Endothelial cell of umbilical vein (primary cell): ENCODE data around the gene LCN2. TPM values are rescaled to one million over a fixed set of nuclear protein-coding genes. Genes with fewer than 3 reads are reported as not detected.

Source experiments
- BruUV-seq: library from RNA; stranded (reverse); fragments of 400-500 nt; replicated peaks from 2 replicates; lab custom pipeline; 2021; lab: Mats Ljungman, UMichigan
- CTCF ChIA-PET: fragments of 300-600, 350-600 bp; sonication (Branson Sonifier 250); formaldehyde crosslinking; loops from one replicate; lab custom pipeline; 2021; ENCODE audit warnings: antibody characterized with exemption, inconsistent platforms; lab: Charles Lee
- POLR2A ChIA-PET: fragments of 300-600, 350-600 bp; sonication (Branson Sonifier 250); formaldehyde crosslinking; loops from one replicate; lab custom pipeline; 2021; ENCODE audit warnings: antibody characterized with exemption, inconsistent platforms; lab: Charles Lee
- DNase-seq: peaks from one replicate; pipeline ENCODE4 v3.0.0-alpha.2; 2011; ENCODE audit warnings: low read depth, low spot score
- FAIRE-seq: peaks from 2 replicates; lab custom pipeline; 2011; peaks lifted over from hg19 to GRCh38; lab: Jason Lieb, UNC
- H2AFZ ChIP-seq: 2 replicates; pipeline ENCODE4 v1.6.0; 2012; ENCODE audit warnings: low read depth, low read length, control low read depth, inconsistent platforms
- H3K27ac ChIP-seq: 2 replicates; pipeline ENCODE4 v1.5.1; 2011; ENCODE audit warnings: low read depth, mild to moderate bottlenecking, control low read depth, low read length, moderate library complexity; ENCODE audit not compliant: insufficient read depth
- H3K27me3 ChIP-seq, 2 experiments: 2 replicates each; pipeline versions ENCODE4 v1.6.0 to v1.6.1; 2011; ENCODE audit warnings: low read length in 2 of 2, mixed read lengths in 1 of 2; ENCODE audit not compliant: control insufficient read depth in 2 of 2, insufficient read depth in 2 of 2
- H3K36me3 ChIP-seq, 2 experiments: 2 replicates in 1 of 2; 3 replicates in 1 of 2; pipeline ENCODE4 v1.5.1; 2011; ENCODE audit warnings: low read length in 2 of 2, mild to moderate bottlenecking in 1 of 2, moderate library complexity in 1 of 2; ENCODE audit not compliant: control insufficient read depth in 2 of 2, insufficient read depth in 2 of 2; ENCODE audit errors: extremely low read depth in 1 of 2
- H3K4me1 ChIP-seq: 3 replicates; pipeline ENCODE4 v1.5.1; 2011; ENCODE audit warnings: mild to moderate bottlenecking, low read length; ENCODE audit not compliant: control insufficient read depth, insufficient read depth; ENCODE audit errors: extremely low read depth
- H3K4me2 ChIP-seq: 2 replicates; pipeline ENCODE4 v1.6.1; 2011; ENCODE audit warnings: low read length, control low read depth, mixed read lengths; ENCODE audit not compliant: insufficient read depth
- H3K4me3 ChIP-seq, 3 experiments: fragments of 200-600 bp in 1 of 3; sonication (generic), shearing (Covaris generic) in 1 of 3; replicated peaks in 1 of 3; 2 replicates each; pipeline ENCODE4 v1.5.1; 2011 to 2016; ENCODE audit warnings: control low read depth in 3 of 3, low read length in 3 of 3, mild to moderate bottlenecking in 2 of 3, inconsistent platforms in 1 of 3, low read depth in 1 of 3, moderate library complexity in 1 of 3; ENCODE audit not compliant: insufficient read depth in 1 of 3
- H3K79me2 ChIP-seq: 2 replicates; pipeline ENCODE4 v1.6.0; 2012; ENCODE audit warnings: low read length, inconsistent platforms; ENCODE audit not compliant: control insufficient read depth, insufficient read depth
- H3K9ac ChIP-seq: replicated peaks from 2 replicates; pipeline ENCODE3; 2011; ENCODE audit warnings: low read length, control low read depth; ENCODE audit not compliant: insufficient read depth; ENCODE audit errors: extremely low read depth
- H3K9me1 ChIP-seq: replicated peaks from 3 replicates; pipeline ENCODE4 v1.6.0; 2011; ENCODE audit warnings: mild to moderate bottlenecking, low read length; ENCODE audit not compliant: control insufficient read depth, insufficient read depth; ENCODE audit errors: extremely low read depth
- H3K9me3 ChIP-seq: replicated peaks from 2 replicates; pipeline ENCODE4 v1.5.1; 2012; ENCODE audit warnings: low read length, inconsistent platforms; ENCODE audit not compliant: control insufficient read depth, insufficient read depth
- H4K20me1 ChIP-seq: replicated peaks from 2 replicates; pipeline ENCODE3; 2011; ENCODE audit warnings: mild to moderate bottlenecking, low read length; ENCODE audit not compliant: control insufficient read depth, insufficient read depth; ENCODE audit errors: extremely low read depth
- EZH2 ChIP-seq: IDR thresholded peaks from 2 replicates; pipeline ENCODE4 v1.6.1; 2012; ENCODE audit warnings: borderline replicate concordance, low read depth, mild to moderate bottlenecking, moderate library complexity, low read length, inconsistent platforms; ENCODE audit not compliant: severe bottlenecking
- FOS ChIP-seq: IDR thresholded peaks from 2 replicates; pipeline ENCODE4 v1.6.1; 2011; ENCODE audit warnings: mild to moderate bottlenecking, low read length, moderate library complexity, borderline replicate concordance; ENCODE audit not compliant: insufficient read depth
- GATA2 ChIP-seq: IDR thresholded peaks from 2 replicates; pipeline ENCODE4 v1.7.0; 2011; ENCODE audit warnings: low read depth, mild to moderate bottlenecking, moderate library complexity, mixed read lengths, low read length; ENCODE audit not compliant: insufficient read length, insufficient read depth
- JUN ChIP-seq: IDR thresholded peaks from 2 replicates; pipeline ENCODE4 v1.6.1; 2011; ENCODE audit warnings: borderline replicate concordance, low read depth; ENCODE audit not compliant: insufficient read length, insufficient read depth
- MYC ChIP-seq: IDR thresholded peaks from one replicate; pipeline ENCODE4 v1.6.1; 2011; ENCODE audit warnings: mild to moderate bottlenecking, low read depth, low read length
- POLR2A ChIP-seq: IDR thresholded peaks from 2 replicates; pipeline ENCODE4 v1.6.1; 2012; ENCODE audit warnings: low read depth, mild to moderate bottlenecking, control low read depth, low read length
- POLR2AphosphoS5 ChIP-seq: IDR thresholded peaks from 2 replicates; pipeline ENCODE4 v1.6.1; 2012; ENCODE audit warnings: low read depth, mild to moderate bottlenecking, control low read depth, low read length, moderate library complexity; ENCODE audit not compliant: insufficient read depth
- dilution Hi-C: fragments of 300-500 bp; cut with MboI; formaldehyde crosslinking; loops from one replicate; pipeline ENCODE4 v1.15.0; 2019; ENCODE audit warnings: low sequenced_read_pairs; ENCODE audit not compliant: extremely low pct_ligation_motif_present
- intact Hi-C: fragments of 100-400 bp; cut with micrococcal nuclease; formaldehyde crosslinking; loops from one replicate; pipeline ENCODE4 v1.10.0; 2022
- polyA plus RNA-seq, 4 experiments: library from polyadenylated mRNA; depleted of rRNA in 3 of 4; stranded (reverse) in 3 of 4; unstranded in 1 of 4; fragments of >200 nt; gene quantifications; 2 replicates each; pipeline versions ENCODE4 v1.2.1 to v1.2.3, GENCODE V29; 2011 to 2012; ENCODE audit warnings: missing spikeins in 1 of 4
- total RNA-seq: library from RNA; stranded (reverse); gene quantifications from 2 replicates; pipeline ENCODE4 v1.2.3, GENCODE V29; 2021
- TF ChIP-seq, protein P1 (sequence below): IDR thresholded peaks from 2 replicates; pipeline ENCODE4 v1.6.1; 2011; ENCODE audit not compliant: insufficient read depth, insufficient read length
- TF ChIP-seq, protein P2 (sequence below), 2 donors: IDR thresholded peaks; 1 replicate in 1 of 2; 2 replicates in 1 of 2; pipeline ENCODE4 v1.5.1; 2011; ENCODE audit warnings: low read length in 2 of 2, mild to moderate bottlenecking in 2 of 2, moderate library complexity in 2 of 2, control low read depth in 1 of 2, inconsistent platforms in 1 of 2, low read depth in 1 of 2; ENCODE audit not compliant: insufficient read depth in 1 of 2; ENCODE audit errors: extremely low read depth in 1 of 2

LCN2 gene
- total and polyA plus RNA-seq, 2 donors (not counting 3 experiments of a cell fraction or from before 2014, with no cell fraction given) = not detected

DNA sequence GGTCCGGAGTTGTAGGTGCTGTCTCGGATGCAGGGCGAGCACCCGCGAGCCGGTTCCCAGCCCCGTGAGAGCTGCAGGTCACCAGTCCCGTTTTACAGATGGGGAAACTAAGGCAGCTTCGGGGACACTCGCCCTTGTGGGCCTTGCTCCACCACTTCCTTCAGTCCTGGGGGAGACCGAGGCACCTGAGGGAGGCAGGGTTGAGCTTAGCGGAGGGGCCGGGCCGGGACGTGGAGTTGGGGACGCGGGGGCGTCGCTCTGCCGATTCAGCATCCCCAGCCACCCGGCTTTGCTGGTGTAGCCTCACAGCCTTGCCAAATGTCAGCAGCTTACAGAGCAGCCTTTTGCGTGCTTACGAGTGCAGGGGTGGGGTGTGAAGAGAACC lies 11.3 kb downstream of the LCN2 start:
- dilution Hi-C loops (no loop called here), intact Hi-C loops (loop anchor here (1.0 to 2.0 kb wide), 3 partner anchors 30 to 116 kb away; partner anchors contain the start of genes CIZ1, GOLGA2 and SWI5)
- Histone ChIP-seq H3K9ac (peak overlapping the region; percentile 60), H3K4me3 (peak overlapping the region; percentile 78 to 86 (median 80)), H3K9me3 (no peaks in the 10 kb centered on the region), H3K27me3 (no peaks in the 10 kb centered on the region), H3K27ac (peak overlapping the region; percentile 35), H3K9me1 (no peaks in the 10 kb centered on the region), H4K20me1 (no peaks in the 10 kb centered on the region), H3K4me2 (peak overlapping the region; percentile 37), H3K4me1 (peaks cover 11% of the 10 kb centered on the region), H3K36me3 (peaks cover 4 to 25% of the 10 kb centered on the region in 2 experiments), H3K79me2 (no peaks in the 10 kb centered on the region), H2AFZ (peak overlapping the region; percentile 79)
- FAIRE-seq = peak; percentile 54
- DNase-seq = peak; percentile 23
- CTCF ChIA-PET = interaction anchor here (1.4 to 1.8 kb wide), 3 partner anchors 10 to 36 kb away, joined by 4 to 8 read pairs (median 7); no protein-coding TSS in a partner anchor
- BruUV-seq = no TSS peak
- no peak for TF ChIP-seq MYC
- no peak for TF ChIP-seq POLR2AphosphoS5
- no peak for TF ChIP-seq FOS
- TF ChIP-seq GATA2 = no peak
- no peak for TF ChIP-seq EZH2
- TF ChIP-seq, protein P1, sequence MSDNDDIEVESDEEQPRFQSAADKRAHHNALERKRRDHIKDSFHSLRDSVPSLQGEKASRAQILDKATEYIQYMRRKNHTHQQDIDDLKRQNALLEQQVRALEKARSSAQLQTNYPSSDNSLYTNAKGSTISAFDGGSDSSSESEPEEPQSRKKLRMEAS = no peak
- TF ChIP-seq POLR2A = no peak
- no peak for TF ChIP-seq JUN
- TF ChIP-seq, protein P2, sequence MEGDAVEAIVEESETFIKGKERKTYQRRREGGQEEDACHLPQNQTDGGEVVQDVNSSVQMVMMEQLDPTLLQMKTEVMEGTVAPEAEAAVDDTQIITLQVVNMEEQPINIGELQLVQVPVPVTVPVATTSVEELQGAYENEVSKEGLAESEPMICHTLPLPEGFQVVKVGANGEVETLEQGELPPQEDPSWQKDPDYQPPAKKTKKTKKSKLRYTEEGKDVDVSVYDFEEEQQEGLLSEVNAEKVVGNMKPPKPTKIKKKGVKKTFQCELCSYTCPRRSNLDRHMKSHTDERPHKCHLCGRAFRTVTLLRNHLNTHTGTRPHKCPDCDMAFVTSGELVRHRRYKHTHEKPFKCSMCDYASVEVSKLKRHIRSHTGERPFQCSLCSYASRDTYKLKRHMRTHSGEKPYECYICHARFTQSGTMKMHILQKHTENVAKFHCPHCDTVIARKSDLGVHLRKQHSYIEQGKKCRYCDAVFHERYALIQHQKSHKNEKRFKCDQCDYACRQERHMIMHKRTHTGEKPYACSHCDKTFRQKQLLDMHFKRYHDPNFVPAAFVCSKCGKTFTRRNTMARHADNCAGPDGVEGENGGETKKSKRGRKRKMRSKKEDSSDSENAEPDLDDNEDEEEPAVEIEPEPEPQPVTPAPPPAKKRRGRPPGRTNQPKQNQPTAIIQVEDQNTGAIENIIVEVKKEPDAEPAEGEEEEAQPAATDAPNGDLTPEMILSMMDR (IDR thresholded peaks at IDR 0.05; ENCODE audit: extremely low read depth in 1 of 2, insufficient read depth in 1 of 2, low read depth in 1 of 2, low read length in 2 of 2) = no peak
- POLR2A ChIA-PET = interaction anchor here (0.6 kb wide), 1 partner anchor 91 kb away, joined by 3 read pairs; no protein-coding TSS in a partner anchor
